GM19035 (cell line): ENCODE data around the gene C1QL4.
"Not testable (repeated sequence)": the region's sequence is repeated elsewhere in the genome, so short reads cannot be mapped to it uniquely, and the experiment has no call there.

Experiments
- ATAC-seq: cut with Tn5 transposase; IDR thresholded peaks from one replicate; pipeline ENCODE4 v1.9.1; 2021; ENCODE audit not compliant: unreplicated experiment

C1QL4 gene

GRCh38 chr12:49334681-49335080 is 2.3 kb downstream of the C1QL4 start:
- ATAC-seq, result no peak

- ATAC-seq, result no peak
These were observed 2.8 kb downstream of the C1QL4 start for GRCh38 chr12:49334226-49334625.

GRCh38 chr12:49333778-49334177 is 3.2 kb downstream of the C1QL4 start:
- not testable (repeated sequence) for ATAC-seq

GRCh38 chr12:49332891-49333371 is 4.1 kb downstream of the C1QL4 start:
- no peak for ATAC-seq

GRCh38 chr12:49332441-49332861 is 4.5 kb downstream of the C1QL4 start:
- ATAC-seq, result no peak

GRCh38 chr12:49331380-49332222 is 5.4 kb downstream of the C1QL4 start:
- no peak for ATAC-seq

GRCh38 chr12:49330631-49331379 is 6.2 kb downstream of the C1QL4 start:
- no peak for ATAC-seq

GRCh38 chr12:49330032-49330619 is 6.9 kb downstream of the C1QL4 start:
- no peak for ATAC-seq

GRCh38 chr12:49328816-49329215 is 8.2 kb downstream of the C1QL4 start:
- ATAC-seq, result no peak

- ATAC-seq, result no peak
These were observed 9.1 kb downstream of the C1QL4 start for GRCh38 chr12:49327887-49328286.

GRCh38 chr12:49327368-49327767 is 9.6 kb downstream of the C1QL4 start:
- ATAC-seq, result no peak

- no peak for ATAC-seq
These were observed 11.4 kb downstream of the C1QL4 start for GRCh38 chr12:49325606-49326005.

GRCh38 chr12:49323524-49324097 is 13.4 kb downstream of the C1QL4 start:
- no peak for ATAC-seq

- ATAC-seq, result peak; percentile 98
These were observed 14.1 kb downstream of the C1QL4 start, which contains the start of gene TROAP for GRCh38 chr12:49322708-49323523. TROAP (plus strand) TSS chr12:49323255; CDS start chr12:49323609, 354 bp downstream.

- ATAC-seq, result peak; percentile 1
These were observed 14.7 kb downstream of the C1QL4 start for GRCh38 chr12:49322367-49322707.

- not testable (repeated sequence) for ATAC-seq
These were observed 16.4 kb downstream of the C1QL4 start for GRCh38 chr12:49320411-49321103.

GRCh38 chr12:49317118-49317517 is 19.9 kb downstream of the C1QL4 start:
- ATAC-seq, result not testable (repeated sequence)

GRCh38 chr12:49314811-49315210 is 22.2 kb downstream of the C1QL4 start:
- no peak for ATAC-seq

- ATAC-seq, result not testable (repeated sequence)
These were observed 26.5 kb downstream of the C1QL4 start for GRCh38 chr12:49310451-49311000.
